Measurements from ENCODE around the gene MRPS23. TPM values are rescaled to one million over a fixed set of nuclear protein-coding genes. Genes with fewer than 3 reads are reported as not detected.

Gene MRPS23
- total RNA-seq, 4 donors from 2014 or later, result 12.2 to 17.8 (median 15.0) TPM

GRCh38 chr17:57818066-57818465 lies 31.8 kb downstream of the MRPS23 start:
- DNase-seq (ENCODE audit: low spot score in 2 of 2), result no peak
- WGBS, 2 donors, result 79 to 89% methylated on average over 9 of the region's 9 CpGs
- TF ChIP-seq POLR2A (IDR thresholded peaks at IDR 0.05), result no peak
- no peak for TF ChIP-seq CTCF (IDR thresholded peaks at IDR 0.05)
- intact Hi-C loops (cut with DNase I; ENCODE audit: low total_unique reads), result no loop called here
- H3K4me3 ChIP-seq (ENCODE audit: low read depth, poor library complexity, severe bottlenecking), result no peak overlapping the region

- DNase-seq (ENCODE audit: low spot score in 2 of 2), result no peak
- intact Hi-C loops (cut with DNase I; ENCODE audit: low total_unique reads), result no loop called here
- TF ChIP-seq POLR2A (IDR thresholded peaks at IDR 0.05), result no peak
- no peak for TF ChIP-seq CTCF (IDR thresholded peaks at IDR 0.05)
- no peak overlapping the region for H3K4me3 ChIP-seq (ENCODE audit: low read depth, poor library complexity, severe bottlenecking)
- WGBS, 2 donors, result 92 to 96% methylated on average over 4 of the region's 4 CpGs
Observed at GRCh38 chr17:57817299-57817698, 32.5 kb downstream of the MRPS23 start.

GRCh38 chr17:57814421-57814820 lies 35.4 kb downstream of the MRPS23 start:
- TF ChIP-seq POLR2A (IDR thresholded peaks at IDR 0.05) (no peak), CTCF (IDR thresholded peaks at IDR 0.05) (no peak)
- 89 to 100% methylated on average over 1 of the region's 1 CpG for WGBS, 2 donors
- no peak for DNase-seq (ENCODE audit: low spot score in 2 of 2)
- no peak overlapping the region for H3K4me3 ChIP-seq (ENCODE audit: low read depth, poor library complexity, severe bottlenecking)
- intact Hi-C loops (cut with DNase I; ENCODE audit: low total_unique reads), result no loop called here

GRCh38 chr17:57811638-57812280 lies 38.1 kb downstream of the MRPS23 start:
- DNase-seq (ENCODE audit: low spot score in 2 of 2), result no peak
- H3K4me3 ChIP-seq (ENCODE audit: low read depth, poor library complexity, severe bottlenecking), result no peak overlapping the region
- 60 to 64% methylated on average over 8 of the region's 8 CpGs for WGBS, 2 donors
- no peak for TF ChIP-seq POLR2A (IDR thresholded peaks at IDR 0.05)
- no peak for TF ChIP-seq CTCF (IDR thresholded peaks at IDR 0.05)
- intact Hi-C loops (cut with DNase I; ENCODE audit: low total_unique reads), result no loop called here

GRCh38 chr17:57810721-57811637 lies 38.9 kb downstream of the MRPS23 start:
- intact Hi-C loops (cut with DNase I; ENCODE audit: low total_unique reads), result no loop called here
- H3K4me3 ChIP-seq (ENCODE audit: low read depth, poor library complexity, severe bottlenecking), result no peak overlapping the region
- TF ChIP-seq POLR2A (IDR thresholded peaks at IDR 0.05), result no peak
- no peak for TF ChIP-seq CTCF (IDR thresholded peaks at IDR 0.05)
- peak in 1 of 2 donors; percentile 86 for DNase-seq (ENCODE audit: low spot score in 2 of 2)
- WGBS, 2 donors, result 4 to 5% methylated on average over 31 of the region's 31 CpGs
